HG02798 (cell line): ENCODE results near the gene TMEM138.

ENCODE experiments used
- ATAC-seq: cut with Tn5 transposase; IDR thresholded peaks from one replicate; pipeline ENCODE4 v1.9.1; 2021; ENCODE audit warnings: mild to moderate bottlenecking; ENCODE audit not compliant: unreplicated experiment, poor library complexity

TMEM138 gene

GRCh38 chr11:61340979-61341378 is 21.2 kb upstream of the TMEM138 start:
- ATAC-seq, result no peak

GRCh38 chr11:61341706-61342105 is 20.5 kb upstream of the TMEM138 start:
- ATAC-seq, result no peak

- ATAC-seq, result no peak
Observed at GRCh38 chr11:61342207-61342803, 19.9 kb upstream of the TMEM138 start.

- ATAC-seq, result no peak
Observed at GRCh38 chr11:61343792-61344745, 18.1 kb upstream of the TMEM138 start.

- no peak for ATAC-seq
Observed at GRCh38 chr11:61345170-61345610, 17.0 kb upstream of the TMEM138 start.

- no peak for ATAC-seq
Observed at GRCh38 chr11:61345954-61346843, 16.0 kb upstream of the TMEM138 start.

- ATAC-seq, result no peak
Observed at GRCh38 chr11:61347916-61348461, 14.2 kb upstream of the TMEM138 start.

GRCh38 chr11:61349189-61349751 is 12.9 kb upstream of the TMEM138 start:
- ATAC-seq, result no peak

GRCh38 chr11:61349916-61350315 is 12.3 kb upstream of the TMEM138 start:
- ATAC-seq, result no peak

- no peak for ATAC-seq
Observed at GRCh38 chr11:61350336-61350735, 11.8 kb upstream of the TMEM138 start.

GRCh38 chr11:61350803-61351202 is 11.4 kb upstream of the TMEM138 start:
- ATAC-seq, result no peak

- ATAC-seq, result no peak
Observed at GRCh38 chr11:61352038-61352437, 10.1 kb upstream of the TMEM138 start.

GRCh38 chr11:61353131-61354067 is 8.8 kb upstream of the TMEM138 start:
- no peak for ATAC-seq

- no peak for ATAC-seq
Observed at GRCh38 chr11:61354208-61354607, 8.0 kb upstream of the TMEM138 start.

- no peak for ATAC-seq
Observed at GRCh38 chr11:61356706-61357105, 5.5 kb upstream of the TMEM138 start.

- ATAC-seq, result peak; percentile 38
Observed at GRCh38 chr11:61357233-61357893, 4.8 kb upstream of the TMEM138 start.

- no peak for ATAC-seq
Observed at GRCh38 chr11:61357894-61358239, 4.3 kb upstream of the TMEM138 start.

GRCh38 chr11:61358566-61358965 is 3.6 kb upstream of the TMEM138 start:
- no peak for ATAC-seq

GRCh38 chr11:61359516-61359915 is 2.7 kb upstream of the TMEM138 start:
- no peak for ATAC-seq
